Lung (tissue), 12 donors: Measurements from ENCODE around the gene CLDN6. TPM values are rescaled to one million over a fixed set of nuclear protein-coding genes. Genes with fewer than 3 reads are reported as not detected.

Experiments used
- ATAC-seq: fragments of 200-7000 bp; cut with Tn5 transposase; one replicate; pipeline ENCODE4 v1.9.1; 2020; ENCODE audit warnings: moderate number of reproducible peaks; ENCODE audit not compliant: insufficient read depth, low FRiP score
- DNase-seq, 3 donors: peaks; one replicate each; pipeline ENCODE4 v3.0.0-alpha.2; 2013 to 2017
- H3K27ac ChIP-seq, 2 donors: one replicate each; pipeline ENCODE4 v1.5.1; 2013; ENCODE audit warnings: mild to moderate bottlenecking in 2 of 2, moderate library complexity in 2 of 2, control low read depth in 1 of 2, inconsistent platforms in 1 of 2, low read depth in 1 of 2, low read length in 1 of 2
- H3K27me3 ChIP-seq, 3 donors: one replicate each; pipeline ENCODE4 v1.5.1; 2013; ENCODE audit warnings: low read length in 2 of 3; ENCODE audit not compliant: control insufficient read depth in 3 of 3, insufficient read depth in 3 of 3
- H3K36me3 ChIP-seq, 4 donors: one replicate each; pipeline ENCODE4 v1.5.1; 2013; ENCODE audit warnings: low read length in 4 of 4, mild to moderate bottlenecking in 1 of 4, moderate library complexity in 1 of 4; ENCODE audit not compliant: control insufficient read depth in 4 of 4, insufficient read depth in 4 of 4
- H3K4me1 ChIP-seq, 5 donors: one replicate each; pipeline ENCODE4 v1.5.1; 2013; ENCODE audit warnings: low read length in 5 of 5, mild to moderate bottlenecking in 2 of 5, moderate library complexity in 1 of 5; ENCODE audit not compliant: control insufficient read depth in 5 of 5, insufficient read depth in 5 of 5
- H3K4me3 ChIP-seq: one replicate; pipeline ENCODE4 v1.5.1; 2013; ENCODE audit warnings: mild to moderate bottlenecking, control low read depth, moderate library complexity
- H3K9ac ChIP-seq, 2 donors: one replicate each; pipeline ENCODE4 v1.5.1; 2013; ENCODE audit warnings: low read length in 2 of 2, control low read depth in 1 of 2; ENCODE audit not compliant: insufficient read depth in 1 of 2
- H3K9me3 ChIP-seq, 4 donors: one replicate each; pipeline ENCODE4 v1.5.1; 2013; ENCODE audit warnings: low read length in 3 of 4, mild to moderate bottlenecking in 1 of 4, moderate library complexity in 1 of 4; ENCODE audit not compliant: control insufficient read depth in 4 of 4, insufficient read depth in 3 of 4
- CTCF ChIP-seq: IDR thresholded peaks from 2 replicates; pipeline ENCODE4 v1.5.1; 2012; ENCODE audit warnings: mild to moderate bottlenecking; ENCODE audit errors: control extremely low read depth, extremely low read depth
- WGBS, 2 donors: extraction: QIAGEN DNeasy Blood & Tissue Kit; methylation state at CpG; one replicate each; pipeline ENCODE4 v1.1.7; 2013; 5-methylcytosine and 5-hydroxymethylcytosine counted together
- polyA plus RNA-seq, 2 donors: library from polyadenylated mRNA; stranded (reverse); fragments of 200-250 nt; gene quantifications; one replicate each; pipeline ENCODE4 v1.2.1, GENCODE V29; 2013
- total RNA-seq, 2 donors: library from RNA; depleted of rRNA in 1 of 2; stranded (reverse); fragments of >200 nt in 1 of 2; gene quantifications; one replicate each; pipeline ENCODE4 v1.2.1, GENCODE V29; 2014 to 2021
- donor health status: control.
- donor health status: control.
- donor health status: Bipolar disorder and iron deficiency.
- donor health status: healthy.
- donor health status: DM: yes; HTN: yes; CAD: no.

CLDN6 gene
- total and polyA plus RNA-seq, 4 donors, result 0.10 to 7.1 (median 0.92) TPM; not detected in 1

GRCh38 chr16:2999929-3000328 lies 18.1 kb downstream of the CLDN6 start:
- Histone ChIP-seq H3K4me1 (no peaks in the 10 kb centered on the region), H3K27ac (no peak overlapping the region), H3K4me3 (no peak overlapping the region), H3K27me3 (peaks cover 0 to 4% (median 0%) of the 10 kb centered on the region in 3 donors), H3K36me3 (no peaks in the 10 kb centered on the region), H3K9me3 (no peaks in the 10 kb centered on the region), H3K9ac (no peak overlapping the region)
- no peak for TF ChIP-seq CTCF
- 79 to 81% methylated on average over 6 of the region's 6 CpGs for WGBS, 2 donors
- ATAC-seq, result no peak
- DNase-seq, result no peak

- Histone ChIP-seq H3K36me3 (no peaks in the 10 kb centered on the region), H3K27me3 (no peaks in the 10 kb centered on the region), H3K27ac (no peak overlapping the region), H3K4me1 (no peaks in the 10 kb centered on the region), H3K9ac (no peak overlapping the region), H3K4me3 (no peak overlapping the region), H3K9me3 (no peaks in the 10 kb centered on the region)
- DNase-seq, result no peak
- no peak for TF ChIP-seq CTCF
- ATAC-seq, result no peak
- 81 to 89% methylated on average over 13 of the region's 13 CpGs for WGBS, 2 donors
Observed at GRCh38 chr16:2996298-2996697, 21.7 kb downstream of the CLDN6 start.

GRCh38 chr16:2992383-2993081 lies 25.5 kb downstream of the CLDN6 start:
- no peak for DNase-seq
- TF ChIP-seq CTCF, result no peak
- no peaks in the 10 kb centered on the region for H3K9me3 ChIP-seq
- WGBS, 2 donors, result 84 to 95% methylated on average over 14 of the region's 14 CpGs
- no peak for ATAC-seq
- no peak overlapping the region for H3K9ac ChIP-seq
- H3K27ac ChIP-seq, result no peak overlapping the region
- peaks cover 0 to 17% (median 2%) of the 10 kb centered on the region in 5 donors for H3K4me1 ChIP-seq
- no peaks in the 10 kb centered on the region for H3K36me3 ChIP-seq
- no peak overlapping the region for H3K4me3 ChIP-seq
- no peaks in the 10 kb centered on the region for H3K27me3 ChIP-seq
